Muscle of leg (tissue), 16 donors: Measurements from ENCODE around the gene STRN4. TPM values are rescaled to one million over a fixed set of nuclear protein-coding genes. Genes with fewer than 3 reads are reported as not detected.

ENCODE experiments used
- DNase-seq: peaks from one replicate; pipeline ENCODE4 v3.0.0; 2013
- H3K27ac ChIP-seq: one replicate; pipeline ENCODE4 v1.5.1; 2013; ENCODE audit warnings: mild to moderate bottlenecking, low read length, control low read depth
- H3K27me3 ChIP-seq: one replicate; pipeline ENCODE4 v1.6.1; 2013; ENCODE audit warnings: low read length; ENCODE audit not compliant: control insufficient read depth, insufficient read depth
- H3K36me3 ChIP-seq: one replicate; pipeline ENCODE4 v1.6.1; 2013; ENCODE audit warnings: low read length; ENCODE audit not compliant: control insufficient read depth, insufficient read depth
- H3K4me1 ChIP-seq: one replicate; pipeline ENCODE4 v1.6.1; 2013; ENCODE audit warnings: low read length; ENCODE audit not compliant: control insufficient read depth, insufficient read depth
- H3K4me3 ChIP-seq: one replicate; pipeline ENCODE4 v1.5.1; 2013; ENCODE audit warnings: low read length, control low read depth
- H3K9me3 ChIP-seq: replicated peaks from 2 replicates; pipeline ENCODE4 v1.6.1; 2013; ENCODE audit warnings: low read depth, low read length; ENCODE audit not compliant: control insufficient read depth
- WGBS: methylation state at CpG from one replicate; pipeline ENCODE4 v1.1.5; 2013; ENCODE audit warnings: missing lambda C conversion rate; ENCODE audit not compliant: insufficient coverage; 5-methylcytosine and 5-hydroxymethylcytosine counted together
- long read RNA-seq, 11 donors: transcript quantifications; one replicate each; lab custom pipeline, GENCODE V29; 2026
- polyA plus RNA-seq, 8 donors: library from polyadenylated mRNA; unstranded; fragments of 120-200 nt; gene quantifications; one replicate each; pipeline versions ENCODE4 v1.2.1 to v1.2.3, GENCODE V29; 2013; ENCODE audit warnings: inconsistent platforms in 1 of 8, low replicate concordance in 1 of 8; ENCODE audit not compliant: insufficient read length in 8 of 8, insufficient read depth in 1 of 8
- total RNA-seq: library from RNA; stranded (reverse); fragments of 120-200 nt; gene quantifications from one replicate; pipeline ENCODE4 v1.2.4, GENCODE V29; 2013

The STRN4 gene, protein sequence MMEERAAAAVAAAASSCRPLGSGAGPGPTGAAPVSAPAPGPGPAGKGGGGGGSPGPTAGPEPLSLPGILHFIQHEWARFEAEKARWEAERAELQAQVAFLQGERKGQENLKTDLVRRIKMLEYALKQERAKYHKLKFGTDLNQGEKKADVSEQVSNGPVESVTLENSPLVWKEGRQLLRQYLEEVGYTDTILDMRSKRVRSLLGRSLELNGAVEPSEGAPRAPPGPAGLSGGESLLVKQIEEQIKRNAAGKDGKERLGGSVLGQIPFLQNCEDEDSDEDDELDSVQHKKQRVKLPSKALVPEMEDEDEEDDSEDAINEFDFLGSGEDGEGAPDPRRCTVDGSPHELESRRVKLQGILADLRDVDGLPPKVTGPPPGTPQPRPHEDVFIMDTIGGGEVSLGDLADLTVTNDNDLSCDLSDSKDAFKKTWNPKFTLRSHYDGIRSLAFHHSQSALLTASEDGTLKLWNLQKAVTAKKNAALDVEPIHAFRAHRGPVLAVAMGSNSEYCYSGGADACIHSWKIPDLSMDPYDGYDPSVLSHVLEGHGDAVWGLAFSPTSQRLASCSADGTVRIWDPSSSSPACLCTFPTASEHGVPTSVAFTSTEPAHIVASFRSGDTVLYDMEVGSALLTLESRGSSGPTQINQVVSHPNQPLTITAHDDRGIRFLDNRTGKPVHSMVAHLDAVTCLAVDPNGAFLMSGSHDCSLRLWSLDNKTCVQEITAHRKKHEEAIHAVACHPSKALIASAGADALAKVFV
- total RNA-seq = 35.2 TPM
- polyA plus RNA-seq = 10 to 100 TPM; 43.6 to 66.0 (median 56.1) TPM
- long read RNA-seq, donor 1, transcript STRN4-222 (1 exons, 2,240 nt) = major isoform, 5 of 10 reads
- long read RNA-seq, donor 1, partial matches to known transcripts = 0 of 10 reads
- long read RNA-seq, donor 1, other reads (novel, unspliced or antisense) = 0 of 10 reads
- long read RNA-seq, donor 2, partial matches to known transcripts = 0 of 2 reads
- long read RNA-seq, donor 2, other reads (novel, unspliced or antisense) = 0 of 2 reads
- long read RNA-seq, donor 3, transcript STRN4-202 (18 exons, 3,628 nt) = major isoform, 5 of 13 reads
- long read RNA-seq, donor 3, partial matches to known transcripts = 0 of 13 reads
- long read RNA-seq, donor 3, other reads (novel, unspliced or antisense) = 0 of 13 reads
- long read RNA-seq, donor 4, transcript STRN4-222 (1 exons, 2,240 nt) = major isoform, 8 of 11 reads
- long read RNA-seq, donor 4, partial matches to known transcripts = 0 of 11 reads
- long read RNA-seq, donor 4, other reads (novel, unspliced or antisense) = 0 of 11 reads
- long read RNA-seq, donor 5, transcript STRN4-201 (18 exons, 3,210 nt) = minor isoform, 8 of 57 reads
- long read RNA-seq, donor 5, transcript STRN4-222 (1 exons, 2,240 nt) = major isoform, 25 of 57 reads
- long read RNA-seq, donor 5, partial matches to known transcripts = 18 of 57 reads
- long read RNA-seq, donor 5, other reads (novel, unspliced or antisense) = 0 of 57 reads
- long read RNA-seq, donor 6, transcript STRN4-222 (1 exons, 2,240 nt) = major isoform, 9 of 15 reads
- long read RNA-seq, donor 6, partial matches to known transcripts = 0 of 15 reads
- long read RNA-seq, donor 6, other reads (novel, unspliced or antisense) = 0 of 15 reads
- long read RNA-seq, donor 7, transcript STRN4-222 (1 exons, 2,240 nt) = major isoform, 7 of 9 reads
- long read RNA-seq, donor 7, partial matches to known transcripts = 0 of 9 reads
- long read RNA-seq, donor 7, other reads (novel, unspliced or antisense) = 0 of 9 reads
- long read RNA-seq, donor 8, transcript STRN4-222 (1 exons, 2,240 nt) = major isoform, 8 of 9 reads
- long read RNA-seq, donor 8, partial matches to known transcripts = 0 of 9 reads
- long read RNA-seq, donor 8, other reads (novel, unspliced or antisense) = 0 of 9 reads
- long read RNA-seq, donor 9, transcript STRN4-222 (1 exons, 2,240 nt) = major isoform, 14 of 16 reads
- long read RNA-seq, donor 9, partial matches to known transcripts = 0 of 16 reads
- long read RNA-seq, donor 9, other reads (novel, unspliced or antisense) = 0 of 16 reads
- long read RNA-seq, donor 10, transcript STRN4-222 (1 exons, 2,240 nt) = major isoform, 15 of 25 reads
- long read RNA-seq, donor 10, partial matches to known transcripts = 5 of 25 reads
- long read RNA-seq, donor 10, other reads (novel, unspliced or antisense) = 0 of 25 reads
- long read RNA-seq, donor 11, transcript STRN4-222 (1 exons, 2,240 nt) = major isoform, 10 of 11 reads
- long read RNA-seq, donor 11, partial matches to known transcripts = 0 of 11 reads
- long read RNA-seq, donor 11, other reads (novel, unspliced or antisense) = 0 of 11 reads

DNA sequence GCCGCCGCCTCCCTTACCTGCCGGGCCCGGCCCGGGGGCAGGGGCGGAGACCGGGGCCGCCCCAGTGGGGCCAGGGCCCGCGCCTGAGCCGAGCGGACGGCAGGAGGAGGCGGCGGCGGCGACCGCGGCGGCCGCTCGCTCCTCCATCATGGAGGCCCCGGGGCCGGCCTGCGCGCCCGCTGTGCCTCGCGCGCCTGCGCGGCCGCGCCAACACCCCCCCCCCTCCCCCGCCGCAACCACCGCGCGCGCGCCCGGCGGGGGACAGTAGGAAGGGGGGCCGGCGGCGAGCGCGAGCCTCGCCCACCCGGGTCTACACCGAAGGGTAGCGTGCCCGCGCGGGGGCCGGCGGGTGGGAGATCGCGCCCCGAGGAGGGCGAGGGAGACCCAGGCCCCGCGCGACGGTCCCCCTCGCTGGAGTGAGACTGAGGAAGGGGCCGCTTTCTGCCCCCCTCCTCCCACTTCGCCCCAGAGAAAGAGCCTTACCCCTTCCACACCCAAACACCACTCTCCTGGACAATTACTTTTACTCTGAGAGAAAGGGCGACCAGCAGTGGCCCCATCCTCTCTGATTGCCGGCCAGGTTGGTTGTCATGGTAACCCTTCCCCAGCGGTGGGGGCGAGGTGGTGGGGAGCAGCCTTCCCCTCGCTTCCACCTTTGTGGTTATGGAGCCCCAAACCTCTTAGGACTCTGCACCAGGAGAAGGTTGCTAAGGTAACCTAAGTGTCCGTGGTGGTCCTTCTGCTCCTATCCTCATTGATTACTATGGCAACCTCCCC, at the start of gene STRN4:
STRN4 (minus strand) TSS at position 170 of the 777 bp plus-strand sequence; CDS start at position 150, 20 bp downstream.
- H3K9me3 ChIP-seq = no peaks in the 10 kb centered on the region
- H3K27ac ChIP-seq = peak within 1 kb of the TSS; percentile 65
- no peaks in the 10 kb centered on the region for H3K27me3 ChIP-seq
- DNase-seq = peak; percentile 76
- peaks cover 38% of the 10 kb centered on the region for H3K36me3 ChIP-seq
- WGBS = 0% methylated on average over 41 of the region's 74 CpGs
- peak within 1 kb of the TSS; percentile 94 for H3K4me3 ChIP-seq
- peaks cover 25% of the 10 kb centered on the region for H3K4me1 ChIP-seq

DNA sequence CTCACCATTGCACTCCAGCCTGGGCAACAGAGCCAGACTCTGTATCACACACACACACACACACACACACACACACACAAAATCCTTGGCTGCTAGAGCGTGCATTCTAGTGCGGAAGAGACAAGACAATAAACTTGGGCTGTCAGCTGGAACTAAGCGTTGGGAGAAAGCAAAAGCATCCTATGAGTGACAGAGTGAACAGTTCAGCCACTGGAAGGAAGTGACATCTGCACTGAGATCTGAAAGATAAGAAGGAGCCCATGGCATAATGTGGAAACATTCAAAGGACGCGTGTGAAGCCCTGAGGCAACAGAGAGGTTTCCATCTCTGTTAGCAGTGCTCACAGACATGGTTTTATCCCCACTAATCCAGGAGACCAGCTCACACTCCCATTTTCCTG, 45.7 kb upstream of the STRN4 start:
- Histone ChIP-seq H3K9me3 (no peaks in the 10 kb centered on the region), H3K27ac (no peak overlapping the region), H3K27me3 (no peaks in the 10 kb centered on the region), H3K4me1 (peaks cover 26% of the 10 kb centered on the region), H3K36me3 (no peaks in the 10 kb centered on the region), H3K4me3 (no peak overlapping the region)
- no peak for DNase-seq
- 54% methylated on average over 3 of the region's 5 CpGs for WGBS

- Histone ChIP-seq H3K4me1 (peaks cover 38% of the 10 kb centered on the region), H3K27ac (no peak overlapping the region), H3K36me3 (no peaks in the 10 kb centered on the region), H3K9me3 (no peaks in the 10 kb centered on the region), H3K27me3 (no peaks in the 10 kb centered on the region), H3K4me3 (no peak overlapping the region)
- 97% methylated on average over 6 of the region's 8 CpGs for WGBS
- no peak for DNase-seq
These were observed 43.1 kb upstream of the STRN4 start for GRCh38 chr19:46789371-46789770.

DNA sequence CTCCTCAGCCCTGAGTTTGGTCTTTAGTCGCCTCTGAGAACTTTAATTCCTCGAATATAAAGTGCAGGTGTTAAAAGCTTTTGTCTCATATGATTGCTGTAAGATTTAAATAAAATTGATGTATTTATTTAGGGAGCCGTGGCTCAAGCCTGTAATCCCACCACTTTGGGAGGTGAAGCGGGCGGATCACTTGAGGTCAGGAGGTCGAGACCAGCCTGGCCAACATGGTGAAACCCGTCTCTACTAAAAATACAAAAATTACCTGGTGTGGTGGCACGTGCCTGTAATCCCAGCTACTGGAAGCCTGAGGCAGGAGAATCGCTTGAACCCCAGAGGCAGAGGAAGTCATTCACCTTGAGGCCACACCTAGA, 42.7 kb upstream of the STRN4 start:
- no peak for DNase-seq
- H3K4me3 ChIP-seq = no peak overlapping the region
- H3K27ac ChIP-seq = peak overlapping the region; percentile 29
- no peaks in the 10 kb centered on the region for H3K9me3 ChIP-seq
- H3K4me1 ChIP-seq = peaks cover 43% of the 10 kb centered on the region
- WGBS = 40% methylated on average over 3 of the region's 9 CpGs
- peaks cover 3% of the 10 kb centered on the region for H3K36me3 ChIP-seq
- no peaks in the 10 kb centered on the region for H3K27me3 ChIP-seq

DNA sequence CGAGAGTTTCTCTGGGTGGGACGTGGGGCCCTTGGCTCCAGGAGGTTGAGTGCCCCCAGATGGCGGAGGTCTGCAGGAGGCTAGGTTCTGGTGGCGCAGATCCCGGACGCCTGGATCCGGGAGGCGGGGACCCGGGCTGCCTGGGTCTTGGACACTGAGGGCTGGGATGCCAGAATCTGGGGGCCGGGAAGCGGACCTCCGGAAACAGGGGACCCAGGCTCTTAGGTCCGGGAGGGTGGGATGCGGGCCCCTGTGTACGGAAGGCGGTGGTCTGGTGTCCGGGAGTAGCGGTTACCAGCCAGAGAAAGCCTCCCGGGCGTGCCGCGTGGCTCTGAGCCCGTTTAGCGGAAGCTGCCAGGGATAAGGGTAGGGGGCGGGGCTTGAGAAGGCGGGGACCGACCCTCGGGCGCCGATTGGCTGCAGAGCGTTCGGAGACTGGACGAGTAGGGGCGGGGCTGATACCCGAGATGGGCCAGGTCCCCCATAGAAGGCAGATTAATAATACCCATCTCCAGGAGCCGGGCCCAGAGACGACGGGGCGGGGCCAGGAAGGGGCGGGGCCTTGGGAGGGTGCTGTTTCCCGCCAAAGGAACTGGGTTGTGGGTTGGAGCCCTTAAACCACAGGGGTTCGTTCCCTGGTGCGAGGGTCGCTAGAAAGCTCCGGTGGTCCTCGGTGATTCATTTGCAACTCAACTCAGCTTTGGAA, 42.2 kb upstream of the STRN4 start, which contains the start of gene SLC1A5:
SLC1A5 (minus strand) TSS at position 333 of the 706 bp plus-strand sequence. CDS start 629 bp downstream, outside the sequence.
- H3K27me3 ChIP-seq = no peaks in the 10 kb centered on the region
- peak; percentile 95 for DNase-seq
- H3K27ac ChIP-seq = peak within 1 kb of the TSS; percentile 74
- H3K4me1 ChIP-seq = peaks cover 45% of the 10 kb centered on the region
- peaks cover 9% of the 10 kb centered on the region for H3K36me3 ChIP-seq
- peak within 1 kb of the TSS; percentile 58 for H3K4me3 ChIP-seq
- 0% methylated on average over 23 of the region's 46 CpGs for WGBS
- no peaks in the 10 kb centered on the region for H3K9me3 ChIP-seq

GRCh38 chr19:46787331-46788261, 41.3 kb upstream of the STRN4 start:
- WGBS = under 1% methylated on average over 71 of the region's 80 CpGs
- peak overlapping the region; percentile 97 for H3K27ac ChIP-seq
- H3K4me3 ChIP-seq = peak overlapping the region; percentile 58
- H3K9me3 ChIP-seq = no peaks in the 10 kb centered on the region
- peaks cover 45% of the 10 kb centered on the region for H3K4me1 ChIP-seq
- H3K36me3 ChIP-seq = peaks cover 17% of the 10 kb centered on the region
- DNase-seq = peak; percentile 81
- no peaks in the 10 kb centered on the region for H3K27me3 ChIP-seq

GRCh38 chr19:46787040-46787330, 40.7 kb upstream of the STRN4 start:
- peak overlapping the region; percentile 58 for H3K4me3 ChIP-seq
- H3K36me3 ChIP-seq = peaks cover 21% of the 10 kb centered on the region
- H3K27ac ChIP-seq = peak overlapping the region; percentile 97
- 0% methylated on average over 5 of the region's 5 CpGs for WGBS
- peaks cover 45% of the 10 kb centered on the region for H3K4me1 ChIP-seq
- H3K9me3 ChIP-seq = no peaks in the 10 kb centered on the region
- DNase-seq = no peak
- H3K27me3 ChIP-seq = no peaks in the 10 kb centered on the region
